OCI-LY3 (cell line): ENCODE data around the gene PLPPR2.

Experiments used
- H2AFZ ChIP-seq: fragments of 200-600, 300-600 bp; shearing (Covaris generic); 2 replicates; pipeline ENCODE4 v1.6.0; 2014; ENCODE audit warnings: antibody characterized with exemption, low read depth, low read length
- H3K27ac ChIP-seq: fragments of 200-600, 300-600 bp; sonication (generic); 2 replicates; pipeline ENCODE4 v1.5.1; 2014; ENCODE audit warnings: mild to moderate bottlenecking, low read length, moderate library complexity, mixed read lengths
- H3K27me3 ChIP-seq: fragments of 200-600, 300-600 bp; sonication (generic); 2 replicates; pipeline ENCODE4 v1.6.1; 2014; ENCODE audit warnings: low read depth, low read length, mixed read lengths
- H3K36me3 ChIP-seq: fragments of 200-600, 300-600 bp; sonication (generic); replicated peaks from 2 replicates; pipeline ENCODE3; 2014; ENCODE audit warnings: low read depth, low read length, mixed read lengths
- H3K4me1 ChIP-seq: fragments of 300-600, 200-600 bp; sonication (generic); 2 replicates; pipeline ENCODE4 v1.6.1; 2014; ENCODE audit warnings: low read length, mixed read lengths
- H3K4me2 ChIP-seq: fragments of 200-600, 300-600 bp; sonication (generic); 2 replicates; pipeline ENCODE4 v1.6.1; 2014; ENCODE audit warnings: low read length, mixed read lengths
- H3K4me3 ChIP-seq: fragments of 300-600, 200-600 bp; sonication (generic); 2 replicates; pipeline ENCODE4 v1.5.1; 2014; ENCODE audit warnings: antibody characterized with exemption, mild to moderate bottlenecking, low read length, moderate library complexity
- H3K79me2 ChIP-seq: fragments of 300-600, 200-600 bp; shearing (Covaris generic); 2 replicates; pipeline ENCODE4 v1.6.1; 2014; ENCODE audit warnings: mild to moderate bottlenecking, low read length, mixed read lengths
- H3K9ac ChIP-seq: fragments of 300-600, 200-600 bp; shearing (Covaris generic); 2 replicates; pipeline ENCODE4 v1.6.0; 2014; ENCODE audit warnings: mild to moderate bottlenecking, low read length, moderate library complexity
- H3K9me3 ChIP-seq: fragments of 200-600, 300-600 bp; shearing (Covaris generic); 2 replicates; pipeline ENCODE4 v1.6.1; 2014; ENCODE audit warnings: low read length, mixed read lengths; ENCODE audit not compliant: insufficient read depth
- H4K20me1 ChIP-seq: fragments of 200-600, 300-600 bp; sonication (generic); 2 replicates; pipeline ENCODE4 v1.6.1; 2016; ENCODE audit warnings: low read length, mixed read lengths; ENCODE audit not compliant: insufficient read depth
- EZH2phosphoT487 ChIP-seq: fragments of 200-600 bp; shearing (Covaris generic); IDR thresholded peaks from 2 replicates; pipeline ENCODE4 v1.6.1; 2018; ENCODE audit warnings: antibody characterized with exemption, mixed run types, low read depth
- TF ChIP-seq, protein P1 (sequence below): fragments of 200-600, 300-600 bp; sonication (generic); IDR thresholded peaks from 2 replicates; pipeline ENCODE4 v1.5.1; 2014; ENCODE audit warnings: antibody characterized with exemption, low read length, low read depth

PLPPR2 gene

DNA sequence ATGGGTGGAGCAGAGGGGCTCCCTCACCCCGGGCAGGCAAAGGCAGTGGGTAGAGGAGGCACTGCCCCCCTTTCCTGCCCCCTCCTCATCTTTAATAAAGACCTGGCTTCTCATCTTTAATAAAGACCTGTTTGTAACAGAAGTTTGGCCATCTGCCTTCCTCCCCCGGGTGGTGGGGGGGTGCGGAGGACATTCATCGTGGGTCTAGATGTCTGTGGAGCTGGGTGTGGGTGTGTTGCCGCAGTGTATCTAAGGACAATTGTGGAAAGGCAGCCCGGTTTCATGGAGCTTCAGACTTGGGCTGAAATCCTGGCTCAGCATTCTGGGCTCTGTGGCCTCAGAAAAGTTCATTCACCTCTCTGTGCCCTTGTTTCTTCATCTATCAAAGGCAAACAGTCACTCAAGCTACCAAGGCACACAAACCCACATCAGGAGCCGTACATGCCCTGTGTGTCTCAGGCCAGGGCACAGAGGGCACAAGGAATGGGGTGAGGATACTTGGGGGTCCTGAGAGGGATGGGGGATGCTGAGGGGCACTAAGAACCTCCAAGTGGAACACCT, 10.4 kb downstream of the PLPPR2 start:
- Histone ChIP-seq H3K4me3 (no peak overlapping the region), H3K9me3 (no peaks in the 10 kb centered on the region), H3K36me3 (no peaks in the 10 kb centered on the region), H3K4me1 (no peaks in the 10 kb centered on the region), H3K9ac (no peak overlapping the region), H3K27ac (no peak overlapping the region), H3K79me2 (no peaks in the 10 kb centered on the region), H2AFZ (no peak overlapping the region), H3K4me2 (no peak overlapping the region), H3K27me3 (no peaks in the 10 kb centered on the region), H4K20me1 (0 out of 2 replicates have a peak, but pooled peaks cover 4% of the 10 kb centered on the region)
- no peak for TF ChIP-seq EZH2phosphoT487
- TF ChIP-seq, protein P1, sequence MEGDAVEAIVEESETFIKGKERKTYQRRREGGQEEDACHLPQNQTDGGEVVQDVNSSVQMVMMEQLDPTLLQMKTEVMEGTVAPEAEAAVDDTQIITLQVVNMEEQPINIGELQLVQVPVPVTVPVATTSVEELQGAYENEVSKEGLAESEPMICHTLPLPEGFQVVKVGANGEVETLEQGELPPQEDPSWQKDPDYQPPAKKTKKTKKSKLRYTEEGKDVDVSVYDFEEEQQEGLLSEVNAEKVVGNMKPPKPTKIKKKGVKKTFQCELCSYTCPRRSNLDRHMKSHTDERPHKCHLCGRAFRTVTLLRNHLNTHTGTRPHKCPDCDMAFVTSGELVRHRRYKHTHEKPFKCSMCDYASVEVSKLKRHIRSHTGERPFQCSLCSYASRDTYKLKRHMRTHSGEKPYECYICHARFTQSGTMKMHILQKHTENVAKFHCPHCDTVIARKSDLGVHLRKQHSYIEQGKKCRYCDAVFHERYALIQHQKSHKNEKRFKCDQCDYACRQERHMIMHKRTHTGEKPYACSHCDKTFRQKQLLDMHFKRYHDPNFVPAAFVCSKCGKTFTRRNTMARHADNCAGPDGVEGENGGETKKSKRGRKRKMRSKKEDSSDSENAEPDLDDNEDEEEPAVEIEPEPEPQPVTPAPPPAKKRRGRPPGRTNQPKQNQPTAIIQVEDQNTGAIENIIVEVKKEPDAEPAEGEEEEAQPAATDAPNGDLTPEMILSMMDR: no peak

DNA sequence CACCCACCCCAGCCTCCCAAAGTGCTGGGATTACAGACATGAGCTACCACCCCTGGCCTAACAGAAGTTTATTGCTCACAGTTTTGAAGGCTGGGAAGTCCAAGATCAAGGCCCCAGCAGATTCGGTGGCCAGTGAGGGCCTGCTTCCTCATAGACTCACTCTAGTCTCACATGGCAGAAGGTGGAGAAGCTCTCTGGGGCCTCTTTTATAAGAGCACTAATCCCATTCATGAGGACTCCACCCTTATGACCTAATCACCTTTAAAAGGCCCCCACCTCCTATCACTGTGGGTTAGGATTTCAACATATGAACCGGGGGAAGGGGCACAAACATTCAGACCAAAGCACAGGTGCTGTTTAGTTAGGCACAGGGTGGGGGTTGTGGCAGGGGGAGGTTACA, 12.3 kb downstream of the PLPPR2 start:
- Histone ChIP-seq H3K4me2 (no peak overlapping the region), H3K4me3 (no peak overlapping the region), H3K27ac (no peak overlapping the region), H4K20me1 (0 out of 2 replicates have a peak, but pooled peaks cover 4% of the 10 kb centered on the region), H3K36me3 (no peaks in the 10 kb centered on the region), H3K79me2 (no peaks in the 10 kb centered on the region), H3K27me3 (no peaks in the 10 kb centered on the region), H3K9me3 (no peaks in the 10 kb centered on the region), H3K9ac (no peak overlapping the region), H3K4me1 (no peaks in the 10 kb centered on the region), H2AFZ (no peak overlapping the region)
- TF ChIP-seq EZH2phosphoT487: no peak

DNA sequence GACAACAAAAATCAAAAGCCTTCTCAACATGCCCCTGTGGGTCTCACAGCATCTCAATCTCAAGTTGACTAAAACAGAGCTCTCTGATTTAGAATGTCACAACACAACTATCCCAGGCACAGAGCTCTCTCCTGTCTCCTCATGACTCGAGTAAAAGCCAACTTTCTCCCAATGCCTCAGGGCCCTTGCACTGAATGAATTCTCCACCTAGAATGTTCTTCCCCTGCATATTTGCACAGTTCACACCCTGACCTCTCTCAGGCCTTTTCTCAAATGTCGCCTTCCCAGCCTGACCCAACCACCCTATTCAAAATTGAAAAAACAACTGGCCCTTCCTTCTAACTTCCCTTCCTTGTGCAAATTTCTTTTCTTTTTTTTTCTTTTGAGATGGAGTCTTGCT, 15.5 kb downstream of the PLPPR2 start:
- TF ChIP-seq, protein P1: no peak
- no peak for TF ChIP-seq EZH2phosphoT487

DNA sequence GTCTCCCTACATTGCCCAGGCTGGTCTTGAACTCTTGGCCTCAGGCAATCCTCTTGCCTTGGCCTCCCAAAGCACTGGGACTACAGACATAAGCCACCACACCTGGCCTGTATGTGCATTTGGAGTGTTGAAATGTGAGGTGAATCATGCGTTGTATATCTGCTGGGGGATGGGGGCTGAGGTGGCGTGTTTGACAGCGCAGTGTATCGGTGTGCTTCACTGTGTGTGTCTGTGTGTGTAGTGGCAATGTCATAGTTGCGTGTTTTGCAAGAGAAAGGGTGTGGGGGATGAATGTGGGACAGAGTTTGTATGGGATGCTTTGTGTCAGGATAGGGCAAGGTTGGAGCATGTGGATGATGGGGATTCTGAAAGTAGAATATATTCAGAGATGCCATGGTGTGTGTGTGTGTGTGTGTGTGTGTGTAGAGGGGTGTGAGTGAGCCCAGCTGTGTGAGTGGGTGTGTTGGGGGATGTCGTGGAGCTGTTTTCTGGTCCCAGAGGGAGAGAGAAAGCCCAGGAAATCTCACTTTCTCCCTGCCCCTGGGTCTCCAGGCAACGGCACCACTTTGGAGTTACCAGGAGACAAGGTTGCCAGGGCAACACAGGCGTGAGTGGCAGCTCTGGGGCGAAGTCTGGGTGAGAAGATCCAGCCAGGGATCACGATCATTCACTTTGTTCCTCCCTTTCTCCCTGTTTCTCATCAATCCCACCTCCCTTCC, 18.1 kb downstream of the PLPPR2 start:
- no peak for TF ChIP-seq EZH2phosphoT487
- TF ChIP-seq, protein P1: no peak
- Histone ChIP-seq H3K9ac (peak overlapping the region; percentile 83), H2AFZ (peak overlapping the region; percentile 89), H3K4me2 (peak overlapping the region; percentile 99), H3K27ac (no peak overlapping the region), H3K9me3 (no peaks in the 10 kb centered on the region), H3K36me3 (peaks cover 6% of the 10 kb centered on the region), H3K4me3 (peak overlapping the region; percentile 86), H3K4me1 (peaks cover 23% of the 10 kb centered on the region), H3K27me3 (no peaks in the 10 kb centered on the region), H4K20me1 (0 out of 2 replicates have a peak, but pooled peaks cover 4% of the 10 kb centered on the region), H3K79me2 (peaks cover 10% of the 10 kb centered on the region)

More for the DNA sequence above, 15.5 kb downstream of the PLPPR2 start:
- H3K36me3 ChIP-seq: no peaks in the 10 kb centered on the region
- no peak overlapping the region for H3K4me2 ChIP-seq
- H3K27ac ChIP-seq: no peak overlapping the region
- H3K9me3 ChIP-seq: no peaks in the 10 kb centered on the region
- peaks cover 12% of the 10 kb centered on the region for H3K4me1 ChIP-seq
- peaks cover 6% of the 10 kb centered on the region for H3K79me2 ChIP-seq
- no peaks in the 10 kb centered on the region for H3K27me3 ChIP-seq
- H2AFZ ChIP-seq: no peak overlapping the region
- H3K4me3 ChIP-seq: no peak overlapping the region
- H3K9ac ChIP-seq: no peak overlapping the region
- H4K20me1 ChIP-seq: 0 out of 2 replicates have a peak, but pooled peaks cover 4% of the 10 kb centered on the region
